ENCODE results near the gene DTX2.
"Not testable (repeated sequence)": the region's sequence is repeated elsewhere in the genome, so short reads cannot be mapped to it uniquely, and the experiment has no call there.

The DTX2 gene

GRCh38 chr7:76513817-76514799 is 52.6 kb downstream of the DTX2 start:
- DNase-seq: no peak

- no peak for DNase-seq
Measured at GRCh38 chr7:76514926-76515771, 53.6 kb downstream of the DTX2 start.

GRCh38 chr7:76515999-76516443 is 54.5 kb downstream of the DTX2 start:
- peak; percentile 13 for DNase-seq

- not testable (repeated sequence) for DNase-seq
Measured at GRCh38 chr7:76516932-76517331, 55.4 kb downstream of the DTX2 start.

GRCh38 chr7:76526183-76526582 is 64.7 kb downstream of the DTX2 start:
- DNase-seq: not testable (repeated sequence)

DNA sequence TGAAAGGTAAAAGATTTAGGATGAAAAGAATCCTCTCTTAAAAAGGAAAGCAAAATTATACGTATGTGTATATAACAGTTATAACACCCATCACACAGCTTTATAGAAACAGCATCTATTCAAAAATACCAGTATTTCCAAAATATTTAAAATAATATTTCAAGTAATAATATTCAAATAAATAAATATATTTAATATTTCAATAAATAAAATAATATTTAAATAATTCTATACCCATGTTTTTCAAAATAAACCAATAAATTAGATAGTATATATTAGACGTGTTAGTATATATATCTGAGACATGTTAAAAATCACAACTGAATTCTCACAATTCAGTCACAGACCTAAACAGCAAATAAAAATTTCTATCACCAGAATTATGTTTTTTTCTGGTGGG is 70.1 kb downstream of the DTX2 start:
- not testable (repeated sequence) for DNase-seq

GRCh38 chr7:76543197-76543596 is 81.7 kb downstream of the DTX2 start, which contains the start of gene SPDYE16:
Gene SPDYE16 (minus strand): TSS chr7:76543297. CDS start chr7:76541459, 1,838 bp downstream.
- not testable (repeated sequence) for DNase-seq

DNA sequence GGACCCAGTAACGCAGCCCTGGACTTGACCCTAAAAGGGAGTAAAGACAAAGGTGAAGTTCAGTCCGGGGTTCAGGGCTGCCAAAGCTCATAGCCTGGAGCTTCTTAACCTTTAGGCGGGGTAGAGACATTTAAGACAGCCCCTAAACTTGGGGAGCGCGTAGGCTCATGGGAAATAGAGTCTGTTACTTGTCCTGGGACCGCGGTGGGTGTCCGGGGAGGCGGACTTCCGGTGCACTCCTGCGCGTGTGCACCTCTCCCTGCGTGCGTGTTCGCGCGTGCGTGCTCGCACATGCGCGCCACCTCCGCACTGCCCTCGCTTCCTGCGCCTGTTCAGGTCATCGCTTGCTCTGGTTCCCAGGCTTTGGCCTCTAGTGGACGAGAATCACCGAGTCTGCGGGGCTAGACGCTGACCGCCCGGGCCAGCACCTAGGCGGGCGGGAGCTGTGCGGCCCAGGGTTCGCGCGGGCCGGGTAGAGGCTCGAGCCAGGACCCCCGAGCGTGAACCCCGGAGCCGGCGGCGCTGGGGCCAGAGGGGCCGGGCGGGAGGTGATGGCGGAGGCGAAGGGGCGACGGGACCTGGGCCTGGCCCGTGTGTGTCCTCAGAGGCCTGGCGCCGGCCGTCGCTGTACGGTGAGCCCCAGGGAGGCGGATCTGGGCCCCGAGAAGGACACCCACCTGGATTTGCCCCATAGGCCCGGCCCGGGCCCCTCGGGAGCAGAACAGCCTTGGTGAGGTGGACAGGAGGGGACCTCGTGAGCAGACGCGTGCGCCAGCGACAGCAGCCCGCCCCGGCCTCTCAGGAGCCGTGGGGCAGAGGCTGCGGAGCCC is 87.7 kb downstream of the DTX2 start:
- DNase-seq: peak; percentile 91

GRCh38 chr7:76549855-76550248 is 88.3 kb downstream of the DTX2 start:
- DNase-seq: not testable (repeated sequence)

DNA sequence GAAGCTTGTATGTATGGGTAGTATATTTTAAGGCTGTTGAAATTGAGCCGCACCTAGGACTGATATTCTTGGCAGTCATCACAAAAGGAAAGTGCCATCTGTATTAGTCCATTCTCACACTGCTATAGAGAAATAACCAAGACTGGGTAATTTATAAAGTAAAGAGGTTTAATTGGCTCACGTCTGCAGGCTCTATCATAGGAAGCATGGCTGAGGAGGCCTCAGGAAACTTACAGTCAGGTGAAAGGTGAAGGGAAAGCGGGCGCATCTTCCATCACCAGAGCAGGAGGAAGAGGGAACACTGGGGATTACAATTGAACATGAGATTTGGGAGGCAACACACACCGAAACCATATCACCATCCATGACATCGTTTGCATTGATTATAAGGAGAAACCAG is 90.5 kb downstream of the DTX2 start:
- not testable (repeated sequence) for DNase-seq
